SK-N-MC (cell line): Measurements from ENCODE around the gene GRAP2.

Experiments used
- EZH2 ChIP-seq: fragments of 200-600 bp; sonication (generic); IDR thresholded peaks from one replicate; pipeline ENCODE4 v1.6.1; 2017; ENCODE audit warnings: antibody characterized with exemption
- POLR2AphosphoS5 ChIP-seq: IDR thresholded peaks from 2 replicates; pipeline ENCODE4 v1.6.1; 2012; ENCODE audit warnings: mild to moderate bottlenecking, low read depth, low read length, borderline replicate concordance

- TF ChIP-seq EZH2, result no peak
- TF ChIP-seq POLR2AphosphoS5, result no peak
These were observed 32.9 kb downstream of the GRAP2 start for GRCh38 chr22:39933741-39934140.
